ENCODE results near the gene LMAN2. TPM values are rescaled to one million over a fixed set of nuclear protein-coding genes. Genes with fewer than 3 reads are reported as not detected.
A peak's percentile ranks its signal among the peaks of the same experiment; 100 is the strongest.
"Not testable (repeated sequence)": the region's sequence is repeated elsewhere in the genome, so short reads cannot be mapped to it uniquely, and the experiment has no call there.

Gene LMAN2
- total RNA-seq, 1 donor: 115 TPM

DNA sequence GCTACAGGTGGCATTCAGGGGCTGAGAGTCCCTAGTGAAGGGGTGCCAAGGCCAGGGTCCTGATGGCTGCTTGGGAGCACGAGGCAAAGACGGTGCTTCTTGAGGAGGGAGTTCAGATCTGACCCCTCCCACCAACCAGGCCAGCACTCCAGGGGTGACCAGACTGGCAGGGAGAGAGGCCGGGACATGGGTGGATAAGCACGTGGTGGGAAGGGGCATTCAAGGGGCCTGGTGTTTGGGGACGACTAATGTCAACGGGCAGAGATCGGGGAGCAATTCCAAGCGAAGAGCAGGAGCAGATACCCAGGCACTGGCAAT, 10.8 kb upstream of the LMAN2 start:
- peaks cover 74% of the 10 kb centered on the region for H3K4me1 ChIP-seq (ENCODE audit: insufficient read depth, low read length)
- no peaks in the 10 kb centered on the region for H3K27me3 ChIP-seq (ENCODE audit: insufficient read depth, low read length)
- H3K9me3 ChIP-seq (ENCODE audit: low read depth, low read length): no peaks in the 10 kb centered on the region
- no peak overlapping the region for H3K4me3 ChIP-seq (ENCODE audit: low read length)

DNA sequence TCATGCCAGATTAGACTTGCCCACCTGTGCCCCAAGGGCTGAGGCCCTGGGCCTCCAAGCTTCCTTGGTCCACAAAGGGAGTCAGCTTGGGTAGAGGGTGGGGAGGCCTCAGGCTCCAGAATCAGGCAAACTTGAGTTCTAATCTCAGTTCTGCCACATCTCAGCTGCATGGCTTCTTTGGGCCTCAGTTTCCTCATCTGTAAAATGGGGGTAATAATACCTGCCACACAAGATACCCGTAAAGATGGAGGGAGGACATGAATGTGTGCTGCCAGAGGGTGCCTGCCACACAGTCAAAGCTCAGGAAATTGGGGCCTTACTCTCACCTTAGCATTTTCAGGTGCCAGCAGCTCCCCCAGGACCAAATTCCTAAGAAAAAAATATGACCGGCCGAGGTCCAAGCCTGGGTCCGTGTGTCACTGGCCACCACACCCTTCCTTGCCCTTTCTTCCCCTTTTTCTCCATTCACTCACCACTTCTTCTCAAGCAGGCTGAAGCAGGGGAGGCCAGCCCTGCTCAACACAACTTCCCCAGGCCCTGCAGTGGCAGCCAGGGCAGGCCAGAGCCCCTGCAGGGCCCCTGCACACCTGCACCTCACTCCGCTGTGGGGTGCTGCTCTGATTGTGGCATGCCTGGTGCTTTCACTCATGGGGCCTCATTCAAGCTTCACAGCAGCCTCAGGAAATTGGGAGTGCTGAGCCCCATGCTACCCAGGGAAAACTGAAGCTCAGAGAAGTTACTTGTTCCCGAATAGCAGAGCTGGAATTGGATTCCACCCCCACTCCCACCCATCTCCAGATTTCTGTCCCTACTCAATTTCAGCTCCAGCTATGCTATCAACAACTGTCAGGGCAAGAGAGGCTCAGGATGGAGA, 10.2 kb upstream of the LMAN2 start:
- Histone ChIP-seq H3K4me1 (ENCODE audit: insufficient read depth, low read length) (peaks cover 80% of the 10 kb centered on the region), H3K27me3 (ENCODE audit: insufficient read depth, low read length) (no peaks in the 10 kb centered on the region), H3K4me3 (ENCODE audit: low read length) (no peak overlapping the region), H3K9me3 (ENCODE audit: low read depth, low read length) (no peaks in the 10 kb centered on the region)

DNA sequence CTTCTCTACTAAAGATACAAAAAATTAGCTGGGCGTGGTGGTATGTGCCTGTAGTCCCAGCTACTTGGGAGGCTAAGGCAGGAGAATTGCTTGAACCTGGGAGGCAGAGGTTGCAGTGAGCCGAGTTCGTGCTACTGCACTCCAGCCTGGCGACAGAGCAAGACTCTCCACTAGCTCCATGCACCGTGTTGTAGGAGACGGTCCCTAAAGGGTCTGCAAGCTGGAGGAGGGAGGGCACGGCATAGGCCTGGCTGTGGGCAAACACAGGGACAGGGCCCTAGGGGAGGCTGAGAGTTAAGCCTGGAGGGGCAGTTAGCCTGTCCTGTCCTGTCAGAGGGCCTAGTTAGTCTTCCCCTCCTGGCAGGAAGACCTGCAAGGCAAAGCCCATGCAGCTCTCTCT, 9.3 kb upstream of the LMAN2 start:
- not testable (repeated sequence) for H3K4me3 ChIP-seq (ENCODE audit: low read length); H3K27me3 ChIP-seq (ENCODE audit: insufficient read depth, low read length); H3K9me3 ChIP-seq (ENCODE audit: low read depth, low read length)
- peaks cover 85% of the 10 kb centered on the region for H3K4me1 ChIP-seq (ENCODE audit: insufficient read depth, low read length)

DNA sequence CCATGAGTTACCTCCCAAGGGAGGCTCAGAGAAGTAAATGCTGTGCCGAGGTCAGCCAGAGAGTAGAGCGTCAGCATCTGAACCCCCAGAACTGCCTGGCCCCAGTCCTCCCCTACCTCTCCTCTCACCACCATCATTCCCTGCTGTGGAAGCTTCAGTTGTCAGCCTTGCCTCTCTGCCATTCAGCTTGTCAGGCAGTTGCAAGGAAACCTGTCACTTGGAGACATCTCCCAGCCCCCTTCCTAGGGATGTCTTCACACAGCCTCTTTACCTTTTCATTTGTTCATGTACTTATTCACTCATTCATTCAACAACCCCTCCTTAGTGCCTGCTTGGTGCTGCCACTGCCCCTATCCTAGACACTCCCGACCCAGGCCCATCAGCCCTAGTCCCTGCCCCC, 8.4 kb upstream of the LMAN2 start:
- no peak overlapping the region for H3K4me3 ChIP-seq (ENCODE audit: low read length)
- H3K4me1 ChIP-seq (ENCODE audit: insufficient read depth, low read length): peaks cover 93% of the 10 kb centered on the region
- H3K9me3 ChIP-seq (ENCODE audit: low read depth, low read length): no peaks in the 10 kb centered on the region
- H3K27me3 ChIP-seq (ENCODE audit: insufficient read depth, low read length): no peaks in the 10 kb centered on the region

DNA sequence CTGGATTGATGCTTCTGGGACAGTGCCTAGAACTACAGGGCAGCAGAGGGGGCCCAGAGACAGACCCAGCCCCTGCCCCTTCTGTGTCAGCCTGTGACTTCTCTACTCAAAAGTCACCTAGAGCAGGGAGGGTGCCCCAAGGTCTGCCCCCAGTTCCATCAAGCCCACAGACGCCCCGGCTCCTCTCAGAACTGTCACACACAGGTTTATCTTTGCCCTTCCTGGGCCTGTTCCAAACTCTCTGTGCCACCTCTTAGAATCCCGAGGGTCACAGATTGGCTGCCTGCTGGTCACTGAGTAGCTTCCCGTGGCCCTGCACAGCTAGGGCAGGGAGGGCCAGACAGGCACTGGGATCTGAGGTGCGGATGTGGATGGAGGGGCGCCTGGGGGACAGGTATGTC, 8.0 kb upstream of the LMAN2 start:
- H3K27me3 ChIP-seq (ENCODE audit: insufficient read depth, low read length): no peaks in the 10 kb centered on the region
- peak overlapping the region; percentile 61 for H3K4me3 ChIP-seq (ENCODE audit: low read length)
- H3K9me3 ChIP-seq (ENCODE audit: low read depth, low read length): no peaks in the 10 kb centered on the region
- peaks cover 93% of the 10 kb centered on the region for H3K4me1 ChIP-seq (ENCODE audit: insufficient read depth, low read length)

DNA sequence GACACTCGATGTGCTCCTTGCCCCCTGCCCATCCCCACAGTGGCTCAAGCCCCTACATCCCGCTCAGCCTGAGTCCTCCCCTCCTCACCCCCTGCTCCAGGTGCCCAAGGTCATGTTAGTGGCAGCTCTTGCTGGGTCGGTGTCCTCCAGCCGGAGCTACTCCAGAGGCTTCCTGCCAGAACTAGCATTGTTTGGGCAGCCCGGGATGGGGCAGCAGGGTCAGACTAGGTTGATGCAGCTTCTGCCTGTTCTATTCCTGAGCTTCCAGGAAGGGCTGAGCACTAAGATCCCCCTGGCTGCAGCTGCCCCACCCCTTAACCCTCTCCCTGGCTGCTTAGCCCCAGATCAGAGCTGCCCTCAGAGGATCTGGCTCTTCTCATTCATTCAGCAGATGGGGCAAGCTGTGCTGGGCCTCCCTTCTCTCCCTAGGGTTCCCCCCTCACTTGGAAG, 6.9 kb upstream of the LMAN2 start:
- H3K27me3 ChIP-seq (ENCODE audit: insufficient read depth, low read length): no peaks in the 10 kb centered on the region
- H3K4me3 ChIP-seq (ENCODE audit: low read length): peak overlapping the region; percentile 61
- H3K9me3 ChIP-seq (ENCODE audit: low read depth, low read length): no peaks in the 10 kb centered on the region

DNA sequence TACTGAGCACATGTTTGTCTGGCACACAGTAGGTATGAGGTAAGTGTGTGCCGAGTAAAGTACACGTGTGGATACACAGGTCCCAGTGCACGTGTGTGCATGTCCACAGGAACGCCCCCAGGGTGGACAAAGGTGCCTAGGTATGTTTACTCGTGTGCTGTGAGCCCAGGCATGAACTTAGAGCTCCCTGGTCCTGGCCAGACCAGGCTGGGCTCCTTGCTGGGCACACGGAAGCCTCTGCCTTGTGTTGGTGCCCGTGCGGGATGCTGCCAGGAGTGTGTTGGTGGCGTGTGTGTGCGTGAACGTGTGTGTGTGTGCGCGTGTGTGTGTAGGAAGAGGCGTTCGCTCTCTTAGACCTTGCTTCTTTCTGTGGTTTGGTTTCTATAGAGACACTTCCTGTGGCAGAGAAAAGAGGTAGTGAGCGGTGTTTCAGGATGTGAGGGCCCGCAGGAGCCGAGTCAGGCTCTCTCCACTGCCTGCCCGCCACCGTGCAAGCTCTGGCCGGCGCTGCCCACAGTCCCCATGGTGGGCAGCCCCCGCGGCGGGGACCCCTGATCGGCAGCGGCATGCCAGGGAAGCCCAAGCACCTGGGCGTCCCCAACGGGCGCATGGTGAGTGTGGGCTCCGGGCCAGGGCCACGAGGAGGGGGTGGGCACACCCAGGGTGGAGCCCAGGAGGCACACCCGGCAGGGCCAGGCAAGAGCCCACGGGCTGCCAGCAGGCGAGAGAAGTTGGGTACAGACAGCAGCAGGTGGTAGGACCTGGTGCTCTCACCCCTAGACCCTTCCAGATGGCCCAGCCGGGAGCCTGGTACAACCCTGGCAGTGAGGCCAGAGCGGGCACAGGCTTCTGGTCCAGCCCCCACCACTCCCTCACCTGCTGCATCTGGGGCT, 6.2 kb upstream of the LMAN2 start, which contains the start of gene RGS14:
RGS14 (plus strand) TSS at position 466 of the 893 bp plus-strand sequence; CDS start at position 567, 101 bp downstream.
- Histone ChIP-seq H3K4me1 (ENCODE audit: insufficient read depth, low read length) (peaks cover 92% of the 10 kb centered on the region), H3K9me3 (ENCODE audit: low read depth, low read length) (no peaks in the 10 kb centered on the region), H3K27me3 (ENCODE audit: insufficient read depth, low read length) (no peaks in the 10 kb centered on the region), H3K4me3 (ENCODE audit: low read length) (peak within 1 kb of the TSS; percentile 61)

More for the DNA sequence above, 6.9 kb upstream of the LMAN2 start:
- peaks cover 92% of the 10 kb centered on the region for H3K4me1 ChIP-seq (ENCODE audit: insufficient read depth, low read length)

DNA sequence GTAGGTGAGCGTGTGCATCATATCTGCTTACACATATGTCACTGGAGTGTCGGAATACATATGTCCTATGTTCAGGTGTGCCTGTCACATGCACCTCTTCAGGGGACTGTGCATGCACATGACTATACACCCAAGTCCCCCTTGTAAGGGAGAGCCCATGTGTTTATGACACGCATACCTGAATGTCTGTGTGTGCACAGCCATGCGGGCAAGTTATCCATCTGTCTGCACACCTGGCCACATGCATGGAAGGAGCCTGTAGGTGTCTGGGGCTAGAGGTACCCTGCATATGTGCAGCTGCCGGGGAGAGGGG, 5.6 kb upstream of the LMAN2 start:
- Histone ChIP-seq H3K9me3 (ENCODE audit: low read depth, low read length) (no peaks in the 10 kb centered on the region), H3K4me3 (ENCODE audit: low read length) (no peak overlapping the region), H3K27me3 (ENCODE audit: insufficient read depth, low read length) (no peaks in the 10 kb centered on the region), H3K4me1 (ENCODE audit: insufficient read depth, low read length) (peaks cover 92% of the 10 kb centered on the region)

DNA sequence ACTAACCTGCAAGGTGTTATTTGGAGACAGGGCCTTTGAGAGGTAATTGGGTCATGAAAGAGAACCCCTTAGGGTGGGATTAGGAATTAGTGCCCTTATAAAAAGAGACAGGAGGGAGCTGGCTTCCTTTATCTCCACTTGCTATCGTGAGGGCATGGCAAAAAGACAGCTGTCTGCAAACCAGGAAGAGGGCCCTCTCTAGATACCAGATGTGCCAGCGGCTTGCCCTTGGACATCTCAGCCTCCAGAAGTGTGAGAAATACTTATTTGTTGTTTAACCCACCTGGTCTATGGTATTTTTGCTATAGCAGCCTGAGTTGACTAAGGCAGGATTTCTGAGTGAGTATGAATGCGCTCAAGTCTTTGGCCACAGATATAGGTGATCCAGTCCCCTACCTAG, 5.3 kb upstream of the LMAN2 start:
- Histone ChIP-seq H3K9me3 (ENCODE audit: low read depth, low read length) (no peaks in the 10 kb centered on the region), H3K4me3 (ENCODE audit: low read length) (no peak overlapping the region), H3K4me1 (ENCODE audit: insufficient read depth, low read length) (peaks cover 91% of the 10 kb centered on the region), H3K27me3 (ENCODE audit: insufficient read depth, low read length) (no peaks in the 10 kb centered on the region)

DNA sequence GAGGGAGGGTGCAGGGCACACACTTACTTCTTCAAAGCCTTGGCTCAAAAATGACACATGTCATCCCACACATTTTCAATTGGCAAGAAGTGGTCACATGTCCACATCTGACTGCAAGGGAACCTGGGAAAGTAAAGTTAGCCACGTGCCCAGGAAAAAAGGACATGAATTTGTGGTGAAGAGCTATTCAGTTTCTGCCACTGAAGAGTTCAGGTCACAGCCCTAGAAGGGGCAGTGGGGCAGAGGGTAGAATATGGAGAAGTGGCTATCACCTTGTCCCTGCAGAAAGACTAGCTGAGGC, 4.3 kb upstream of the LMAN2 start:
- Histone ChIP-seq H3K4me3 (ENCODE audit: low read length) (no peak overlapping the region), H3K27me3 (ENCODE audit: insufficient read depth, low read length) (no peaks in the 10 kb centered on the region), H3K9me3 (ENCODE audit: low read depth, low read length) (no peaks in the 10 kb centered on the region), H3K4me1 (ENCODE audit: insufficient read depth, low read length) (peaks cover 86% of the 10 kb centered on the region)

DNA sequence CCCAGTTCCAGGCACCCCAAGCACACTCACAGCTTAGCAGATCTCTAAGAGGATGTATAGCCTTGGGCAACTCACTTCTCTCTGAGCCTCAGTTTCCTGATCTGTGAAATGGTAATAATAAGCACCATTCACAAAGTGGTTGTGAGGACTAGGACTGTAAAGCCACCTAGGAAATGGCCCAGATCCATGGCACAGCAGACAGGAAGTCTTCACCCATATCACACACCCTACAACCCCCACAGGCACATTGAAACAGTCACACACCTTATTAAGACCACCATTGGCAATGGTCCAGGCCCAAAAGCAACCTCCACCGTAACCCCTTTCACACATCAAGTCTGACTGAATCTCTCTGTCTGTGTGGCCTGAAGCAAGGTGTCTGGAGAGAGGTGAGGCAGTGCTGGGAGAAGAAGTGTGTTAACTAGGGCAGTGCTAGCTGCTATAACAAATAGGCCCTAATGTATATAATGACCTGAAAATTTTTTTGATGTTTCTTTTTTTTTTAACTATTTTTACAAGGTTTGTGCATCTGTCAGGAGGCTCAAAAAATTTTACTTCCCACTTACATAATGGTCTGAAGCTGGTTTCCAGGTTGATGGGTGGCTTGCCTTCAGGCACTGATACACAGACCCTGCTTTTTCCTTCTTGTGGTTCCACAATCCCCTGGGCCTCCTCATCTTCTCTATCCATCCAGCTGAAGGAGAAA, 3.8 kb upstream of the LMAN2 start:
- no peaks in the 10 kb centered on the region for H3K9me3 ChIP-seq (ENCODE audit: low read depth, low read length)
- H3K4me1 ChIP-seq (ENCODE audit: insufficient read depth, low read length): peaks cover 86% of the 10 kb centered on the region
- no peak overlapping the region for H3K4me3 ChIP-seq (ENCODE audit: low read length)
- no peaks in the 10 kb centered on the region for H3K27me3 ChIP-seq (ENCODE audit: insufficient read depth, low read length)

DNA sequence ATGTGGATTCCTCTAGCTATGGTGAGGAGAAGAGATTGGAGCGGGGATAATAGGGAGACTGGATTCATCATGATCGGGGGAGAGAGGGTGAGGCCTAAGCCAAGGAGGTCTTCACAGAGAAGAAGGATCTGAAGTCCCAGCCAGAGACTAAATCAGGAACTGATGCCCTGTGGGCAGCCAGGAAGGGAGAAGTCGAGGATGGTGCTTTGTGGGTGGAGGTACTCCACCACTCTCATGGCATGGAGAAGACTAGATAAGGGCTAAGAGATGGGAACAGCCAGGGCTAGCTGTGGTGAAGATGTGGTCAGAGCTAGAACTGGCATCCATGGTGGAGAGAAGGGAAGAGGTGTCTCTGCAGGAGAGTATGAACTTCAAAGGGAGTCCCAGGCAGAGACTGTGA, 3.2 kb upstream of the LMAN2 start:
- Histone ChIP-seq H3K4me1 (ENCODE audit: insufficient read depth, low read length) (peaks cover 86% of the 10 kb centered on the region), H3K27me3 (ENCODE audit: insufficient read depth, low read length) (no peaks in the 10 kb centered on the region), H3K9me3 (ENCODE audit: low read depth, low read length) (no peaks in the 10 kb centered on the region), H3K4me3 (ENCODE audit: low read length) (no peak overlapping the region)

DNA sequence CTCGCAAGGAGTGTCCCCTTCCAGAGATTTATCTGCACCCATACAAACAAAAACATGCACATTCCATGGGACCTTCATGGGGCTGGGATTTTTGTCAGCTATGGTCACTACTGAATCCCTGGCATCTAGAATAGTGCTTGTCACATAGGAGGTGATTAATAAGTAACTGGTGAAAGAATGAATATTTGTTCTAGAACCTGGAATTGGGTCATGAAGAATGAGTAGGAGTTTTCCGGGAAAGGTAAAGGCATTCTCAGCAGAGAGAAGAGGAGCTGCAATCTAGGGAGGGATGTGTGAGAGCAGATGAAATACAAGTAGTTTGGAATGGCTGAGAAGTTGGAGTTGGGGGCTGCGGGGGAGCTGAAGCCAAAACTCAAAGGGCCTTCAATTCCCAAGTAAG, 2.8 kb upstream of the LMAN2 start:
- H3K4me1 ChIP-seq (ENCODE audit: insufficient read depth, low read length): peaks cover 86% of the 10 kb centered on the region
- H3K4me3 ChIP-seq (ENCODE audit: low read length): no peak overlapping the region
- no peaks in the 10 kb centered on the region for H3K27me3 ChIP-seq (ENCODE audit: insufficient read depth, low read length)
- H3K9me3 ChIP-seq (ENCODE audit: low read depth, low read length): no peaks in the 10 kb centered on the region

DNA sequence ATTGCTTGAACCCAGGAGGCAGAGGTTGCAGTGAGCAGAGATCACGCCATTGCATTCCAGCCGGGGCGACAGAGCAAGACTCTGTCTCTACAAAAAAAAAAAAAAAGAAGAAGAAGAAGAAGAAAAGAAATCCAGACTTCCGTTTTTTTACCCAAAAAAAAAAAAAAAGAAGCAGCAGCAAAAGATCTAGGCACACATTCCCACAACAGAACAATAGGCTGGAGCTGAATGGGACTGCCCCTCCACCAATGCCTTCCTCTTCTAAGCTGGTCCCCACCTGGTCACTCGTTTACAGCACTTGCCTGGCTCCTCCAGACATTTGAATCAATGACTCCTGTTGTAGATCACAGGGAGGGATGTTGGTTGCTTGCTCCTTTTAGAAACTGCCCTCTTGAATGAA, 1.6 kb upstream of the LMAN2 start:
- Histone ChIP-seq H3K27me3 (ENCODE audit: insufficient read depth, low read length) (no peaks in the 10 kb centered on the region), H3K9me3 (ENCODE audit: low read depth, low read length) (no peaks in the 10 kb centered on the region), H3K4me1 (ENCODE audit: insufficient read depth, low read length) (peaks cover 87% of the 10 kb centered on the region), H3K4me3 (ENCODE audit: low read length) (no peak overlapping the region)

DNA sequence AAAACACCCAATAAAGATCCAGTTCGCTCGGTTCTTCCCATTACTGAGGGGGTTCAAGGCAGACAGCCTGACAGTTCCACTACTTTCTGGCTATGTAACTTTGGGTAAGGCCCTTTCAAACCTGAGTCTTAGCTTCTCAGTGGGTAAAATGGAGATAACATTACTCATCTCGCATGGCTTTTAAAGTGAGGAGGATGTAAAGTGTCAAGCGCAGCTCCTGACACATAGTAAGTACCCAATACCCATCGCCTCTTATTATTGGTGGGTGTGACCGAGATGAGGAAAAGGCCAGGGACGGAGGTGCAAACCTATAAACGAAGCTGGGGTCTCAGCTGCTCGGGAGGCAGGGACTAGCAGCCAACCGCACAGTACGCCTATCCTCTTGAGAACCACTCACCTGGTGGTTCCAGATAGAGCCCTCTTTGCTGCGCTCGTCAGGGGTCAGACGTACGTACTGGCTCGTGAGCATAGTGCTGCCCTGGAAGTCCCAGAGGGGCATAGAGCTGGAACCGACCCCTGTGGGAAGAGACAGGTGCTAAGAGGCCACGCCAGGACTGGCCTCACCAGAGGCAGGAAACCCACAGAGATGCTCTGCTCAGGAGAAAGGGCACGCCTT, 584 bp downstream of the LMAN2 start:
- no peaks in the 10 kb centered on the region for H3K27me3 ChIP-seq (ENCODE audit: insufficient read depth, low read length)
- H3K9me3 ChIP-seq (ENCODE audit: low read depth, low read length): no peaks in the 10 kb centered on the region
- H3K4me3 ChIP-seq (ENCODE audit: low read length): peak overlapping the region; percentile 66
- H3K4me1 ChIP-seq (ENCODE audit: insufficient read depth, low read length): peaks cover 81% of the 10 kb centered on the region

Data from mononuclear cell (primary cell).